ENCODE data around the gene SNED1. TPM values are rescaled to one million over a fixed set of nuclear protein-coding genes. Genes with fewer than 3 reads are reported as not detected.

Gene SNED1
- polyA plus RNA-seq, 1 donor (not counting 4 experiments of a cell fraction or from before 2014, with no cell fraction given): 0.12 TPM

DNA sequence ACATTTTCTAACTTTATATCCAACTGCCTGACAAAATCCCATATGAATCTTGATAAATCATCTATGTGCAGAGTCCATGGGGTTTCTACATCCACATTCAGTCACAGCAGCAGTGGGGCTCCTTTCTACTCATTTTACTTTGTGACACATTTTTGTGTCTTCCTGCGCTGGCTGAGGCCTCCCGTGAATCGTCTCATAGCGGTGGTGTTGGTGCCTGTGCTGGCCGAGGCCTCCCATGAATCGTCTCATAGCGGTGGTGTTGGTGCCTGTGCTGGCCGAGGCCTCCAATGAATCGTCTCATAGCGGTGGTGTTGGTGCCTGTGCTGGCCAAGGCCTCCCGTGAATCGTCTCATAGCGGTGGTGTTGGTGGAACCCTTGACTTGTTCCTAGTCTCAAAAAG lies 17.0 kb downstream of the SNED1 start:
- H2AFZ ChIP-seq (ENCODE audit: control insufficient read depth, low read length): no peak overlapping the region
- FAIRE-seq: no peak
- H3K4me2 ChIP-seq (ENCODE audit: control insufficient read depth, extremely low read depth, insufficient read depth, low read depth, low read length): no peak overlapping the region
- dilution Hi-C loops (cut with MboI; ENCODE audit: extremely low pct_ligation_motif_present, low sequenced_read_pairs): no loop called here
- no peak overlapping the region for H3K27ac ChIP-seq (ENCODE audit: control insufficient read depth, insufficient read depth, low read length)
- no peaks in the 10 kb centered on the region for H4K20me1 ChIP-seq (ENCODE audit: control insufficient read depth, extremely low read depth, insufficient read depth, low read length)
- no peaks in the 10 kb centered on the region for H3K79me2 ChIP-seq (ENCODE audit: control insufficient read depth, insufficient read depth, low read length)
- H3K27me3 ChIP-seq (ENCODE audit: control insufficient read depth, extremely low read depth, insufficient read depth, low read length): peaks cover 5% of the 10 kb centered on the region
- H3K4me3 ChIP-seq (ENCODE audit: control insufficient read depth in 2 of 3, extremely low read depth in 1 of 3, insufficient read depth in 2 of 3, low read depth in 1 of 3, low read length in 3 of 3): no peak overlapping the region
- no peaks in the 10 kb centered on the region for H3K36me3 ChIP-seq (ENCODE audit: control insufficient read depth in 2 of 2, extremely low read depth in 1 of 2, insufficient read depth in 2 of 2, low read length in 2 of 2)
- H3K9me3 ChIP-seq (ENCODE audit: control insufficient read depth, low read depth, low read length): no peaks in the 10 kb centered on the region
- no peaks in the 10 kb centered on the region for H3K9me1 ChIP-seq (ENCODE audit: control insufficient read depth, extremely low read depth, insufficient read depth, low read length)
- no peak for DNase-seq (ENCODE audit: low read depth, low spot score)
- H3K4me1 ChIP-seq (ENCODE audit: control insufficient read depth, extremely low read depth, insufficient read depth, low read length): peaks cover under 1% of the 10 kb centered on the region
- TF ChIP-seq, protein P1, sequence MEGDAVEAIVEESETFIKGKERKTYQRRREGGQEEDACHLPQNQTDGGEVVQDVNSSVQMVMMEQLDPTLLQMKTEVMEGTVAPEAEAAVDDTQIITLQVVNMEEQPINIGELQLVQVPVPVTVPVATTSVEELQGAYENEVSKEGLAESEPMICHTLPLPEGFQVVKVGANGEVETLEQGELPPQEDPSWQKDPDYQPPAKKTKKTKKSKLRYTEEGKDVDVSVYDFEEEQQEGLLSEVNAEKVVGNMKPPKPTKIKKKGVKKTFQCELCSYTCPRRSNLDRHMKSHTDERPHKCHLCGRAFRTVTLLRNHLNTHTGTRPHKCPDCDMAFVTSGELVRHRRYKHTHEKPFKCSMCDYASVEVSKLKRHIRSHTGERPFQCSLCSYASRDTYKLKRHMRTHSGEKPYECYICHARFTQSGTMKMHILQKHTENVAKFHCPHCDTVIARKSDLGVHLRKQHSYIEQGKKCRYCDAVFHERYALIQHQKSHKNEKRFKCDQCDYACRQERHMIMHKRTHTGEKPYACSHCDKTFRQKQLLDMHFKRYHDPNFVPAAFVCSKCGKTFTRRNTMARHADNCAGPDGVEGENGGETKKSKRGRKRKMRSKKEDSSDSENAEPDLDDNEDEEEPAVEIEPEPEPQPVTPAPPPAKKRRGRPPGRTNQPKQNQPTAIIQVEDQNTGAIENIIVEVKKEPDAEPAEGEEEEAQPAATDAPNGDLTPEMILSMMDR (optimal IDR thresholded peaks at IDR 0.05 in 1 of 3, IDR thresholded peaks at IDR 0.05 in 1 of 3, conservative IDR thresholded peaks at IDR 0.05 in 1 of 3; ENCODE audit: extremely low read depth in 1 of 3, insufficient read depth in 2 of 3, low read length in 3 of 3): no peak
- TF ChIP-seq EZH2 (IDR thresholded peaks at IDR 0.05; ENCODE audit: low read length): no peak
- no peak overlapping the region for H3K9ac ChIP-seq (ENCODE audit: control insufficient read depth, extremely low read depth, insufficient read depth, low read length)

DNA sequence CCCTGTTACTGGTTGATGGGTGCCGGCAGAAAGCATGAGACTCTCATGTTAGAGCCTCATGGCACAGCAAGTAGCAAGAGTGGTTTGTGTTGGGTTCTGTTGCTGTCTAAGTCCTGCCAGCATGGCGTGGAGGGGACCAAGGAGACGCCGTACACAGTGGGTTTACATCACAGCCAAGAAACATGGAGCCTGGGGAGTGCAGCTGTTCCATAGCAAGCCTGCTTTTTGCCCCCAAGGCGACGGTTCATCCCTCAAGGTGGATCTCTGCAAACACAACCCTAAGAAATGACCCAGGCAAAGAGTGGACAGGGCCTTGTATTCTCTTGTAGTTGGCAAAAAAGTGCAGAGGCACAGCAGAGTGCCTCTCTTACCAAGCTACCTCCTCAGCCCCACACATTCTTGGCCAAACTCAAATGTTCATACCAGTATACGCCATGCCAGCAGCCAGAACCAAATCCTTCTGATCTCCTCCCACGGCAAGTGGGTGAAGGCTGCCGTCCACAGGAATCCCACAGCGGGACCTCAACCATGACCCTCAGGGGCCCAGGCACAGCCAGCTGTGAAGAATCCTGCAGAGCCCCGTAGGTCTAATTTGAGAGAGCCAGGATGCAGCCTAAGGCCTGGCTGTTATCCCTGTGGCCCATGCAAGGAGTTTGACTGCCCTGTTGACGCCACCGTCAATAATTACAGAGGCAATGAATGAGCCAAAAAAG lies 19.0 kb downstream of the SNED1 start:
- dilution Hi-C loops (cut with MboI; ENCODE audit: extremely low pct_ligation_motif_present, low sequenced_read_pairs): no loop called here
- H3K4me2 ChIP-seq (ENCODE audit: control insufficient read depth, extremely low read depth, insufficient read depth, low read depth, low read length): no peak overlapping the region
- no peak for TF ChIP-seq EZH2 (IDR thresholded peaks at IDR 0.05; ENCODE audit: low read length)
- TF ChIP-seq, protein P1 (optimal IDR thresholded peaks at IDR 0.05 in 1 of 3, IDR thresholded peaks at IDR 0.05 in 1 of 3, conservative IDR thresholded peaks at IDR 0.05 in 1 of 3; ENCODE audit: extremely low read depth in 1 of 3, insufficient read depth in 2 of 3, low read length in 3 of 3): no peak
- H3K36me3 ChIP-seq (ENCODE audit: control insufficient read depth in 2 of 2, extremely low read depth in 1 of 2, insufficient read depth in 2 of 2, low read length in 2 of 2): no peaks in the 10 kb centered on the region
- no peaks in the 10 kb centered on the region for H3K79me2 ChIP-seq (ENCODE audit: control insufficient read depth, insufficient read depth, low read length)
- no peak overlapping the region for H3K9ac ChIP-seq (ENCODE audit: control insufficient read depth, extremely low read depth, insufficient read depth, low read length)
- no peaks in the 10 kb centered on the region for H3K27me3 ChIP-seq (ENCODE audit: control insufficient read depth, extremely low read depth, insufficient read depth, low read length)
- DNase-seq (ENCODE audit: low read depth, low spot score): no peak
- H3K9me3 ChIP-seq (ENCODE audit: control insufficient read depth, low read depth, low read length): no peaks in the 10 kb centered on the region
- H3K9me1 ChIP-seq (ENCODE audit: control insufficient read depth, extremely low read depth, insufficient read depth, low read length): no peaks in the 10 kb centered on the region
- H3K4me1 ChIP-seq (ENCODE audit: control insufficient read depth, extremely low read depth, insufficient read depth, low read length): no peaks in the 10 kb centered on the region
- H3K4me3 ChIP-seq (ENCODE audit: control insufficient read depth in 2 of 3, extremely low read depth in 1 of 3, insufficient read depth in 2 of 3, low read depth in 1 of 3, low read length in 3 of 3): no peak overlapping the region
- no peak for FAIRE-seq
- H4K20me1 ChIP-seq (ENCODE audit: control insufficient read depth, extremely low read depth, insufficient read depth, low read length): no peaks in the 10 kb centered on the region
- no peak overlapping the region for H3K27ac ChIP-seq (ENCODE audit: control insufficient read depth, insufficient read depth, low read length)
- H2AFZ ChIP-seq (ENCODE audit: control insufficient read depth, low read length): no peak overlapping the region
